ENCODE measurements around the gene TMEM17. TPM values are rescaled to one million over a fixed set of nuclear protein-coding genes. Genes with fewer than 3 reads are reported as not detected.

The TMEM17 gene
- total RNA-seq, 1 experiment from 2014 or later = 4.1 TPM

GRCh38 chr2:62478093-62478580 is 27.9 kb downstream of the TMEM17 start:
- Histone ChIP-seq H3K4me1 (ENCODE audit: control insufficient read depth, insufficient read depth, low read length) (no peaks in the 10 kb centered on the region), H3K9me3 (ENCODE audit: control insufficient read depth, insufficient read depth, low read depth, low read length) (no peaks in the 10 kb centered on the region), H3K27me3 (ENCODE audit: control insufficient read depth, insufficient read depth, low read length) (no peaks in the 10 kb centered on the region), H3K4me3 (ENCODE audit: low read depth in 2 of 2, low read length in 2 of 2) (no peak overlapping the region), H3K36me3 (ENCODE audit: control insufficient read depth, insufficient read depth, low read length) (no peaks in the 10 kb centered on the region), H3K27ac (ENCODE audit: low read length) (no peak overlapping the region)
- intact Hi-C loops (cut with micrococcal nuclease; ENCODE audit: unreplicated experiment) = no loop called here
- BruUV-seq (replicated peaks) = no TSS peak
- 0 out of 2 replicates have a peak, but pooled peaks have one; percentile 34 for ATAC-seq
- POLR2A ChIA-PET = no interaction called here
- TF ChIP-seq TCF7L2 (IDR thresholded peaks at IDR 0.05; ENCODE audit: low read depth, low read length) (no peak), SIN3A (IDR thresholded peaks at IDR 0.05; ENCODE audit: borderline replicate concordance, insufficient read depth, low read depth, low read length) (no peak), REST (IDR thresholded peaks at IDR 0.05; ENCODE audit: insufficient read depth in 1 of 2, low read depth in 2 of 2, low read length in 1 of 2) (no peak), CTCF (IDR thresholded peaks at IDR 0.05) (no peak), POLR2AphosphoS5 (IDR thresholded peaks at IDR 0.05; ENCODE audit: low read depth, low read length) (no peak)
- in situ Hi-C loops (cut with HindIII; ENCODE audit: low pct_unique_long_range_greater_than_20kb, low sequenced_read_pairs) = no loop called here
- no peak for DNase-seq (ENCODE audit: low read depth, low spot score)
- CTCF ChIA-PET = no interaction called here

GRCh38 chr2:62477573-62477972 is 28.4 kb downstream of the TMEM17 start:
- POLR2A ChIA-PET = no interaction called here
- no peak for ATAC-seq

More at GRCh38 chr2:62477573-62477972, 28.4 kb downstream of the TMEM17 start:
- intact Hi-C loops (cut with micrococcal nuclease; ENCODE audit: unreplicated experiment) (no loop called here), in situ Hi-C loops (cut with HindIII; ENCODE audit: low pct_unique_long_range_greater_than_20kb, low sequenced_read_pairs) (no loop called here)
- TF ChIP-seq TCF7L2 (IDR thresholded peaks at IDR 0.05; ENCODE audit: low read depth, low read length) (no peak), CTCF (IDR thresholded peaks at IDR 0.05) (no peak), POLR2AphosphoS5 (IDR thresholded peaks at IDR 0.05; ENCODE audit: low read depth, low read length) (no peak), SIN3A (IDR thresholded peaks at IDR 0.05; ENCODE audit: borderline replicate concordance, insufficient read depth, low read depth, low read length) (no peak), REST (IDR thresholded peaks at IDR 0.05; ENCODE audit: insufficient read depth in 1 of 2, low read depth in 2 of 2, low read length in 1 of 2) (no peak)
- Histone ChIP-seq H3K27me3 (ENCODE audit: control insufficient read depth, insufficient read depth, low read length) (no peaks in the 10 kb centered on the region), H3K4me1 (ENCODE audit: control insufficient read depth, insufficient read depth, low read length) (no peaks in the 10 kb centered on the region), H3K27ac (ENCODE audit: low read length) (no peak overlapping the region), H3K4me3 (ENCODE audit: low read depth in 2 of 2, low read length in 2 of 2) (no peak overlapping the region), H3K9me3 (ENCODE audit: control insufficient read depth, insufficient read depth, low read depth, low read length) (no peaks in the 10 kb centered on the region), H3K36me3 (ENCODE audit: control insufficient read depth, insufficient read depth, low read length) (no peaks in the 10 kb centered on the region)
- no TSS peak for BruUV-seq (replicated peaks)
- CTCF ChIA-PET = no interaction called here
- no peak for DNase-seq (ENCODE audit: low read depth, low spot score)

Measured in Panc1 (cell line).